H7 (cell line): ENCODE measurements around the gene UFSP2. TPM values are rescaled to one million over a fixed set of nuclear protein-coding genes. Genes with fewer than 3 reads are reported as not detected.

ENCODE experiments used
- DNase-seq: peaks from one replicate; pipeline ENCODE4 v3.0.0; 2012
- H3K27me3 ChIP-seq: 2 replicates; pipeline ENCODE4 v1.6.0; 2011; ENCODE audit warnings: mild to moderate bottlenecking, low read length; ENCODE audit not compliant: control insufficient read depth, insufficient read depth
- H3K36me3 ChIP-seq: replicated peaks from 2 replicates; pipeline ENCODE4 v1.5.1; 2011; ENCODE audit warnings: low read length; ENCODE audit not compliant: control insufficient read depth, insufficient read depth
- H3K4me3 ChIP-seq: 2 replicates; pipeline ENCODE4 v1.5.1; 2011; ENCODE audit warnings: low read depth, mild to moderate bottlenecking, control low read depth, low read length, moderate library complexity; ENCODE audit not compliant: insufficient read depth
- total RNA-seq: library from RNA; depleted of rRNA; stranded (reverse); fragments of >200 nt; shearing (Covaris generic); gene quantifications from 2 replicates; pipeline ENCODE4 v1.2.3, GENCODE V29; 2014; rRNA removed

UFSP2 gene
- total RNA-seq, 1 experiment from 2014 or later: 26.1 TPM

- no peaks in the 10 kb centered on the region for H3K27me3 ChIP-seq
- no peak for DNase-seq
- H3K4me3 ChIP-seq: no peak overlapping the region
- no peaks in the 10 kb centered on the region for H3K36me3 ChIP-seq
Measured at GRCh38 chr4:185361872-185362271, 63.9 kb downstream of the UFSP2 start.

GRCh38 chr4:185359767-185360446 is 65.9 kb downstream of the UFSP2 start:
- no peak for DNase-seq
- Histone ChIP-seq H3K36me3 (no peaks in the 10 kb centered on the region), H3K27me3 (no peaks in the 10 kb centered on the region), H3K4me3 (no peak overlapping the region)

- H3K4me3 ChIP-seq: no peak overlapping the region
- no peaks in the 10 kb centered on the region for H3K27me3 ChIP-seq
- no peaks in the 10 kb centered on the region for H3K36me3 ChIP-seq
- DNase-seq: no peak
Measured at GRCh38 chr4:185358959-185359358, 66.8 kb downstream of the UFSP2 start.

GRCh38 chr4:185358514-185358913 is 67.2 kb downstream of the UFSP2 start:
- DNase-seq: no peak
- H3K4me3 ChIP-seq: no peak overlapping the region

GRCh38 chr4:185357733-185358440 is 67.9 kb downstream of the UFSP2 start:
- H3K4me3 ChIP-seq: no peak overlapping the region
- H3K27me3 ChIP-seq: no peaks in the 10 kb centered on the region
- no peak for DNase-seq
- H3K36me3 ChIP-seq: no peaks in the 10 kb centered on the region

More at GRCh38 chr4:185358514-185358913, 67.2 kb downstream of the UFSP2 start:
- no peaks in the 10 kb centered on the region for H3K27me3 ChIP-seq
- no peaks in the 10 kb centered on the region for H3K36me3 ChIP-seq

- Histone ChIP-seq H3K36me3 (no peaks in the 10 kb centered on the region), H3K27me3 (no peaks in the 10 kb centered on the region), H3K4me3 (no peak overlapping the region)
- no peak for DNase-seq
Measured at GRCh38 chr4:185357211-185357610, 68.6 kb downstream of the UFSP2 start.

GRCh38 chr4:185352741-185353140 is 73.0 kb downstream of the UFSP2 start:
- Histone ChIP-seq H3K4me3 (no peak overlapping the region), H3K36me3 (no peaks in the 10 kb centered on the region), H3K27me3 (no peaks in the 10 kb centered on the region)
- no peak for DNase-seq

- no peaks in the 10 kb centered on the region for H3K36me3 ChIP-seq
- H3K4me3 ChIP-seq: no peak overlapping the region
- H3K27me3 ChIP-seq: no peaks in the 10 kb centered on the region
- DNase-seq: no peak
Measured at GRCh38 chr4:185352202-185352601, 73.6 kb downstream of the UFSP2 start.

- no peak for DNase-seq
- Histone ChIP-seq H3K36me3 (no peaks in the 10 kb centered on the region), H3K27me3 (no peaks in the 10 kb centered on the region), H3K4me3 (no peak overlapping the region)
Measured at GRCh38 chr4:185351691-185352090, 74.1 kb downstream of the UFSP2 start.

Other genes starting within 250 kb of the UFSP2 start
- 24.0 and 35.8 TPM in 2 replicates for gene CFAP97, start 222.0 kb downstream of the UFSP2 start, total RNA-seq
- 17.2 and 22.5 TPM in 2 replicates for gene SNX25, start 216.4 kb downstream of the UFSP2 start, total RNA-seq
- 0.21 and 0.26 TPM in 2 replicates for gene LRP2BP, start 30.0 kb downstream of the UFSP2 start, total RNA-seq
- gene ANKRD37, start 29.1 kb downstream of the UFSP2 start, total RNA-seq: 0.24 and 2.5 TPM in 2 replicates
- gene CCDC110, start 45.8 kb upstream of the UFSP2 start, total RNA-seq: 0.22 and 0.28 TPM in 2 replicates
- 2.7 and 7.0 TPM in 2 replicates for gene PDLIM3, start 109.5 kb upstream of the UFSP2 start, total RNA-seq